ENCODE data around the gene RHCE. TPM values are rescaled to one million over a fixed set of nuclear protein-coding genes. Genes with fewer than 3 reads are reported as not detected.

Gene RHCE
- polyA plus RNA-seq, 3 donors from 2014 or later: not detected

Other genes with a start within 250 kb of the RHCE start
- 10 to 100 TPM; 65.6 to 82.8 (median 75.9) TPM for gene SYF2, start 188.3 kb downstream of the RHCE start, polyA plus RNA-seq
- 10 to 100 TPM; 23.9 to 70.1 (median 33.4) TPM for gene RSRP1, start 173.4 kb downstream of the RHCE start, polyA plus RNA-seq
- gene RHD, start 148.3 kb downstream of the RHCE start, polyA plus RNA-seq: under 1 TPM; 0.19 to 0.26 (median 0.21) TPM
- 100 to 1,000 TPM; 238 to 291 (median 240) TPM for gene TMEM50A, start 82.5 kb downstream of the RHCE start, polyA plus RNA-seq
- gene MACO1, start 10.1 kb upstream of the RHCE start, polyA plus RNA-seq: 1 to 10 TPM in 2 of 3 donors, under 1 TPM in 1; 0.45 to 5.2 (median 3.7) TPM
- gene LDLRAP1, start 122.8 kb upstream of the RHCE start, polyA plus RNA-seq: 10 to 100 TPM; 46.5 to 81.5 (median 69.2) TPM
- 1 to 10 TPM in 2 of 3 donors, under 1 TPM in 1; 0.48 to 2.8 (median 1.2) TPM for gene MAN1C1, start 196.0 kb upstream of the RHCE start, polyA plus RNA-seq